Measurements from ENCODE around the gene EHMT1.

The EHMT1 gene

GRCh38 chr9:137657606-137658005 is 38.8 kb downstream of the EHMT1 start:
- no peak for DNase-seq (ENCODE audit: extremely low read depth, low read depth)
- TF ChIP-seq, protein P1, sequence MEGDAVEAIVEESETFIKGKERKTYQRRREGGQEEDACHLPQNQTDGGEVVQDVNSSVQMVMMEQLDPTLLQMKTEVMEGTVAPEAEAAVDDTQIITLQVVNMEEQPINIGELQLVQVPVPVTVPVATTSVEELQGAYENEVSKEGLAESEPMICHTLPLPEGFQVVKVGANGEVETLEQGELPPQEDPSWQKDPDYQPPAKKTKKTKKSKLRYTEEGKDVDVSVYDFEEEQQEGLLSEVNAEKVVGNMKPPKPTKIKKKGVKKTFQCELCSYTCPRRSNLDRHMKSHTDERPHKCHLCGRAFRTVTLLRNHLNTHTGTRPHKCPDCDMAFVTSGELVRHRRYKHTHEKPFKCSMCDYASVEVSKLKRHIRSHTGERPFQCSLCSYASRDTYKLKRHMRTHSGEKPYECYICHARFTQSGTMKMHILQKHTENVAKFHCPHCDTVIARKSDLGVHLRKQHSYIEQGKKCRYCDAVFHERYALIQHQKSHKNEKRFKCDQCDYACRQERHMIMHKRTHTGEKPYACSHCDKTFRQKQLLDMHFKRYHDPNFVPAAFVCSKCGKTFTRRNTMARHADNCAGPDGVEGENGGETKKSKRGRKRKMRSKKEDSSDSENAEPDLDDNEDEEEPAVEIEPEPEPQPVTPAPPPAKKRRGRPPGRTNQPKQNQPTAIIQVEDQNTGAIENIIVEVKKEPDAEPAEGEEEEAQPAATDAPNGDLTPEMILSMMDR (IDR thresholded peaks at IDR 0.05; ENCODE audit: low read depth, low read length, missing control alignments): no peak
- H3K4me3 ChIP-seq (replicated peaks; ENCODE audit: low read depth, low read length): no peak overlapping the region

GRCh38 chr9:137658781-137659180 is 40.0 kb downstream of the EHMT1 start:
- DNase-seq (ENCODE audit: extremely low read depth, low read depth): no peak
- H3K4me3 ChIP-seq (replicated peaks; ENCODE audit: low read depth, low read length): no peak overlapping the region
- TF ChIP-seq, protein P1 (IDR thresholded peaks at IDR 0.05; ENCODE audit: low read depth, low read length, missing control alignments): no peak

DNA sequence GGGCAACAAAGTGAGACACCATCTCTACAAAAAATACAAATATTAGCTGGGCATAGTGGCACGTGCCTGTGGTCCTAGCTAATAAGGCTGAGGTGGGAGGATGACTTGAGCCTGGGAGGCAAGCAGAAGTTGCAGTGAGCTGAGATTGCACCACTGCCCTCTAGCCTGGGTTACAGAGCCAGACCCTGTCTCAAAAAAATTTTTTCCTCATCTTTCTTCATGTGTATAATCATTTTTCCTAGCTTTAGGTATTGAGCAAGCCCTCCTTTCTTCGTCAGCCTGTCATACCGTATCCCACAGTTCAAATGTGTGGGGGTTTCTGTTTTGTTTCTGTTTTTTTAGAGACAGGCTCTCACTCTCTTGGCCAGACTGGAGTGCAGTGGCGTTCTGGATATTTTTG is 41.3 kb downstream of the EHMT1 start:
- TF ChIP-seq, protein P1 (IDR thresholded peaks at IDR 0.05; ENCODE audit: low read depth, low read length, missing control alignments): no peak
- no peak for DNase-seq (ENCODE audit: extremely low read depth, low read depth)
- H3K4me3 ChIP-seq (replicated peaks; ENCODE audit: low read depth, low read length): no peak overlapping the region

GRCh38 chr9:137663584-137663983 is 44.8 kb downstream of the EHMT1 start:
- no peak for DNase-seq (ENCODE audit: extremely low read depth, low read depth)
- TF ChIP-seq, protein P1 (IDR thresholded peaks at IDR 0.05; ENCODE audit: low read depth, low read length, missing control alignments): no peak
- no peak overlapping the region for H3K4me3 ChIP-seq (replicated peaks; ENCODE audit: low read depth, low read length)

- no peak overlapping the region for H3K4me3 ChIP-seq (replicated peaks; ENCODE audit: low read depth, low read length)
- DNase-seq (ENCODE audit: extremely low read depth, low read depth): no peak
- TF ChIP-seq, protein P1 (IDR thresholded peaks at IDR 0.05; ENCODE audit: low read depth, low read length, missing control alignments): no peak
These were observed 45.9 kb downstream of the EHMT1 start for GRCh38 chr9:137664676-137665075.

- no peak for DNase-seq (ENCODE audit: extremely low read depth, low read depth)
- no peak overlapping the region for H3K4me3 ChIP-seq (replicated peaks; ENCODE audit: low read depth, low read length)
- TF ChIP-seq, protein P1 (IDR thresholded peaks at IDR 0.05; ENCODE audit: low read depth, low read length, missing control alignments): no peak
These were observed 46.4 kb downstream of the EHMT1 start for GRCh38 chr9:137665226-137665625.

Measured in HFF-Myc (cell line).